Measurements from ENCODE around the gene SLC11A1. TPM values are rescaled to one million over a fixed set of nuclear protein-coding genes. Genes with fewer than 3 reads are reported as not detected.

SLC11A1 gene
- total RNA-seq, 2 experiments from 2014 or later: 0.57 to 0.78 TPM

- no peak overlapping the region for H3K27ac ChIP-seq (ENCODE audit: low read depth, low read length, poor library complexity, severe bottlenecking)
- BruUV-seq (replicated peaks): no TSS peak
- intact Hi-C loops (cut with micrococcal nuclease; ENCODE audit: unreplicated experiment): no loop called here
- DNase-seq (ENCODE audit: low spot score): no peak
- no peaks in the 10 kb centered on the region for H3K9me2 ChIP-seq (ENCODE audit: insufficient read depth, low read length)
- no peak overlapping the region for H3K4me3 ChIP-seq (ENCODE audit: low read depth, low read length, poor library complexity, severe bottlenecking)
- ChIA-PET POLR2A (no interaction called here), CTCF (ENCODE audit: unreplicated experiment) (no interaction called here)
- TF ChIP-seq EZH2phosphoT487 (IDR thresholded peaks at IDR 0.05; ENCODE audit: borderline replicate concordance, low read depth, low read length) (no peak), CTCF (conservative IDR thresholded peaks at IDR 0.05; ENCODE audit: low read length) (no peak)
- no peak overlapping the region for H2AFZ ChIP-seq (ENCODE audit: low read length)
- H3K9me3 ChIP-seq (ENCODE audit: low read length): 0 out of 2 replicates have a peak, but pooled peaks cover 3% of the 10 kb centered on the region
- H3K4me1 ChIP-seq (ENCODE audit: insufficient read depth, low read length, poor library complexity, severe bottlenecking): no peaks in the 10 kb centered on the region
- peaks cover 20% of the 10 kb centered on the region for H3K36me3 ChIP-seq (ENCODE audit: insufficient read depth, low read length)
- no peaks in the 10 kb centered on the region for H3K79me2 ChIP-seq (ENCODE audit: insufficient read depth, low read depth, low read length)
- H4K20me1 ChIP-seq (ENCODE audit: insufficient read depth, low read length): no peaks in the 10 kb centered on the region
- H3K4me2 ChIP-seq (ENCODE audit: low read length): no peak overlapping the region
These were observed 36.4 kb upstream of the SLC11A1 start for GRCh38 chr2:218345491-218346236.

- no peak overlapping the region for H3K4me2 ChIP-seq (ENCODE audit: low read length)
- no TSS peak for BruUV-seq (replicated peaks)
These were observed 34.9 kb upstream of the SLC11A1 start for GRCh38 chr2:218347172-218347571.

More at GRCh38 chr2:218347172-218347571, 34.9 kb upstream of the SLC11A1 start:
- DNase-seq (ENCODE audit: low spot score): no peak
- intact Hi-C loops (cut with micrococcal nuclease; ENCODE audit: unreplicated experiment): no loop called here
- no peak overlapping the region for H3K4me3 ChIP-seq (ENCODE audit: low read depth, low read length, poor library complexity, severe bottlenecking)
- H3K9me3 ChIP-seq (ENCODE audit: low read length): peaks cover 17% of the 10 kb centered on the region
- no peaks in the 10 kb centered on the region for H3K4me1 ChIP-seq (ENCODE audit: insufficient read depth, low read length, poor library complexity, severe bottlenecking)
- ChIA-PET POLR2A (interaction anchor here (0.8 to 1.1 kb wide), 3 partner anchors 13 to 18 kb away, joined by 3 read pairs; no protein-coding TSS in a partner anchor), CTCF (ENCODE audit: unreplicated experiment) (no interaction called here)
- H3K9me2 ChIP-seq (ENCODE audit: insufficient read depth, low read length): no peaks in the 10 kb centered on the region
- H3K27ac ChIP-seq (ENCODE audit: low read depth, low read length, poor library complexity, severe bottlenecking): no peak overlapping the region
- no peak overlapping the region for H2AFZ ChIP-seq (ENCODE audit: low read length)
- H3K79me2 ChIP-seq (ENCODE audit: insufficient read depth, low read depth, low read length): no peaks in the 10 kb centered on the region
- no peaks in the 10 kb centered on the region for H4K20me1 ChIP-seq (ENCODE audit: insufficient read depth, low read length)
- H3K36me3 ChIP-seq (ENCODE audit: insufficient read depth, low read length): peaks cover 12% of the 10 kb centered on the region
- no peak for TF ChIP-seq EZH2phosphoT487 (IDR thresholded peaks at IDR 0.05; ENCODE audit: borderline replicate concordance, low read depth, low read length)
- no peak for TF ChIP-seq CTCF (conservative IDR thresholded peaks at IDR 0.05; ENCODE audit: low read length)
